Measurements from ENCODE around the gene WWTR1.

- TF ChIP-seq CTCF (IDR thresholded peaks at IDR 0.05) (no peak), POLR2A (IDR thresholded peaks at IDR 0.05) (no peak)
These were observed 77.8 kb downstream of the WWTR1 start for GRCh38 chr3:149579838-149580542.

Measured in testis (tissue), 2 donors.